ENCODE results near the gene PGF. TPM values are rescaled to one million over a fixed set of nuclear protein-coding genes. Genes with fewer than 3 reads are reported as not detected.

Gene PGF
- total RNA-seq, 4 donors from 2014 or later = 9.7 to 10.5 (median 10.1) TPM; not detected in 1

DNA sequence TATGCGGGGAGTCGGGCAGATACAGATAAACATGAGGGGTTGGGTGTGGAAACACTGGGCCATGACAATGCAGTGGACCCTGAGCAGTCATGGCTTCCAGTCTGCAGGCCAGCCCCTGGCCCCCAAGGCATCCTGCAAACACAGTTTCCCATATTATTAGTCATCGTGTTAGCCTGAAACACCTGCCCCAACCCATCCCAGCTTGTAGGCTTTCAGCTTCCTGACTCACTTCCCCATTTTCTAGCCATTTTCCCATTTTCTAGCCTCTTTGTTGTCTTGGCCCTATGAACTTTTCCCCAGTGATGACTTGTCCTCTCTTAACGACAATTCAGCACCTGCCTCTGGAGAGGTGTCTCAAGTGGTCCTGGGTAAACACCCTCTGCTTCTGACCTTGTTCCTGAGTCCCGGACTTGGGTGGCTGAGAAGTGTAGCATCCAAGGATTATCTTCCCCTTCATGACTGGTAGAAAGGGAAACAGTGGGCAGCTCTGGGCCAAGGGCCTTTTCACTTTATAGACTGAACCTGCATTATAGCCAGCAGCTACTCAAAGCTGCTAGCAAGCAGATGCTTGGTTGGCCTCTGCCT lies 4.3 kb upstream of the PGF start:
- 59 to 87% methylated on average over 2 to 5 of the region's 5 CpGs for WGBS, 2 donors (ENCODE audit: low coverage in 1 of 2)
- Histone ChIP-seq H3K4me1 (peaks cover 6 to 10% (median 9%) of the 10 kb centered on the region in 4 donors), H3K9me3 (no peaks in the 10 kb centered on the region), H3K36me3 (no peaks in the 10 kb centered on the region), H3K27me3 (no peaks in the 10 kb centered on the region), H3K4me3 (no peak overlapping the region), H3K27ac (no peak overlapping the region)
- intact Hi-C loops (cut with DNase I; ENCODE audit: low total_unique reads) (no loop called here), in situ Hi-C loops (cut with MboI; ENCODE audit: low pct_ligation_motif_present in 1 of 4, low pct_unique_long_range_greater_than_20kb in 1 of 4, low sequenced_read_pairs in 3 of 4) (loop anchor here in 1 of 4 donors (10.0 kb wide), 1 partner anchor 125 kb away; no protein-coding TSS in a partner anchor)
- TF ChIP-seq POLR2AphosphoS5 (IDR thresholded peaks at IDR 0.05) (no peak), EP300 (IDR thresholded peaks at IDR 0.05; ENCODE audit: low read depth) (no peak), POLR2A (IDR thresholded peaks at IDR 0.05) (no peak)
- TF ChIP-seq, protein P1, sequence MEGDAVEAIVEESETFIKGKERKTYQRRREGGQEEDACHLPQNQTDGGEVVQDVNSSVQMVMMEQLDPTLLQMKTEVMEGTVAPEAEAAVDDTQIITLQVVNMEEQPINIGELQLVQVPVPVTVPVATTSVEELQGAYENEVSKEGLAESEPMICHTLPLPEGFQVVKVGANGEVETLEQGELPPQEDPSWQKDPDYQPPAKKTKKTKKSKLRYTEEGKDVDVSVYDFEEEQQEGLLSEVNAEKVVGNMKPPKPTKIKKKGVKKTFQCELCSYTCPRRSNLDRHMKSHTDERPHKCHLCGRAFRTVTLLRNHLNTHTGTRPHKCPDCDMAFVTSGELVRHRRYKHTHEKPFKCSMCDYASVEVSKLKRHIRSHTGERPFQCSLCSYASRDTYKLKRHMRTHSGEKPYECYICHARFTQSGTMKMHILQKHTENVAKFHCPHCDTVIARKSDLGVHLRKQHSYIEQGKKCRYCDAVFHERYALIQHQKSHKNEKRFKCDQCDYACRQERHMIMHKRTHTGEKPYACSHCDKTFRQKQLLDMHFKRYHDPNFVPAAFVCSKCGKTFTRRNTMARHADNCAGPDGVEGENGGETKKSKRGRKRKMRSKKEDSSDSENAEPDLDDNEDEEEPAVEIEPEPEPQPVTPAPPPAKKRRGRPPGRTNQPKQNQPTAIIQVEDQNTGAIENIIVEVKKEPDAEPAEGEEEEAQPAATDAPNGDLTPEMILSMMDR (IDR thresholded peaks at IDR 0.05) = no peak
- no peak for DNase-seq

DNA sequence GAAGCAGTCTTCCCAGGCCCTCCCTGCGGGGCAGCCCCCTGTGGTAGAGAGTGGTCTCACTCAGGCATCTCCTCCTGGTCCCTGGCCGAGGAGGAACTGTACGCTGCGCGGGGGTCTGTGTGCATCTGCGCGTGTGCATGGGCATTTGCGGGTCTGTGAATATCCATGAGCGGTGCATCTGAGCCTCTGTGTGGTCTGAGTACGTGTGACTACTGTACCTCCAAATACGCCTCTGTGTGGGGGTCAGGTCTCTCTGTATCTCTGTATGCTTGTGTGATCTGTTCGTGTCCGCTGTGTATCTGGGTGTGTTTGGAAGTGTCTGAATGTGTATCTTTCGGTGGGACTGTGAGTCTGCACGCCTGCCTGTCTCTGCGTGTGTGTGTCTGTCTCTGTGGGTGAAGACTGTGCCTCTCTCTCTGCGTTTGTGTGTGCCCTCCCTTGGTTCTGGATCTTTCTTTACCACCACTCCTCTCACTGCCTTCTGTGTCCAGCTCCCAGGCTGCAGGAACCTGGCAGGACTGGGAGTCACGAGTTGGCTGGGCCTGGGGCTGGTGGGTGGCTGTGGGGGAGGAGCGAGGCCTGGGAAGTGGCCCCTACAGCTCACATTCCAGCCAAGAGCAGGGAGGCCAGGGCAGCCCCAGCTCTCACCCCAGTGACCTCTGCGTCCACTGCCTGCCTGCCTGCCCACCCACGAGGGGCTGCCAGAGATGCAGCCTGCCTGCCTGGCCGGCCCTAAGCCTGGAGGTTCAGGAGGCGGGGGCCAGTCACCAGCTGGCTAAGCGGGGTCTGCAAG lies 1.1 kb upstream of the PGF start:
- intact Hi-C loops (cut with DNase I; ENCODE audit: low total_unique reads) = no loop called here
- no peak for DNase-seq
- 91% methylated on average over 23 of the region's 24 CpGs; no CpG with 5 or more reads in 1 of the 2 donors for WGBS, 2 donors (ENCODE audit: low coverage in 1 of 2)
- Histone ChIP-seq H3K9me3 (no peaks in the 10 kb centered on the region), H3K27me3 (no peaks in the 10 kb centered on the region), H3K4me1 (peaks cover 17 to 22% (median 19%) of the 10 kb centered on the region in 4 donors), H3K36me3 (no peaks in the 10 kb centered on the region), H3K4me3 (no peak overlapping the region), H3K27ac (no peak overlapping the region)
- TF ChIP-seq, protein P1 (IDR thresholded peaks at IDR 0.05) = no peak
- TF ChIP-seq POLR2AphosphoS5 (IDR thresholded peaks at IDR 0.05) = no peak
- no peak for TF ChIP-seq POLR2A (IDR thresholded peaks at IDR 0.05)
- in situ Hi-C loops (cut with MboI; ENCODE audit: low pct_ligation_motif_present in 1 of 4, low pct_unique_long_range_greater_than_20kb in 1 of 4, low sequenced_read_pairs in 3 of 4) = loop anchor here in 1 of 4 donors (10.0 kb wide), 1 partner anchor 128 kb away; no protein-coding TSS in a partner anchor

DNA sequence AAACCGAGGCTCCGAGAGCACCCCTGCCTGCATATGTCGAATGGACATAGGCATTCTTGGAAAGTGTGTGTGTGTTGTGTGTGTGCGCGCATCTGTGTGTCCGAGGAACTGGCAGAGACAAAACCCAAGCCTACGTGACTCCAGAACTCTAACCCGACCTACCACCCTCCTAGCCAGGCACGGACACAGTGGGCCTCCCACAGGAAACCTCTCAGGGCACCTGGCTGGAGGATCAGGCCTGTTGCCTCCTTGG lies 556 bp upstream of the PGF start:
- no peak for TF ChIP-seq POLR2A (IDR thresholded peaks at IDR 0.05)
- TF ChIP-seq POLR2AphosphoS5 (IDR thresholded peaks at IDR 0.05) = no peak
- TF ChIP-seq, protein P1 (IDR thresholded peaks at IDR 0.05) = no peak
- TF ChIP-seq EP300 (IDR thresholded peaks at IDR 0.05; ENCODE audit: low read depth) = no peak
- Histone ChIP-seq H3K36me3 (no peaks in the 10 kb centered on the region), H3K4me3 (peak overlapping the region in 3 of 4 donors; percentile 40 to 57 (median 46)), H3K4me1 (peaks cover 22 to 27% (median 24%) of the 10 kb centered on the region in 4 donors), H3K9me3 (no peaks in the 10 kb centered on the region), H3K27me3 (no peaks in the 10 kb centered on the region), H3K27ac (no peak overlapping the region)
- WGBS, 2 donors (ENCODE audit: low coverage in 1 of 2) = 78% methylated on average over 9 of the region's 9 CpGs; no CpG with 5 or more reads in 1 of the 2 donors
- intact Hi-C loops (cut with DNase I; ENCODE audit: low total_unique reads) (no loop called here), in situ Hi-C loops (cut with MboI; ENCODE audit: low pct_ligation_motif_present in 1 of 4, low pct_unique_long_range_greater_than_20kb in 1 of 4, low sequenced_read_pairs in 3 of 4) (loop anchor here in 1 of 4 donors (10.0 kb wide), 1 partner anchor 129 kb away; no protein-coding TSS in a partner anchor)
- DNase-seq = no peak

DNA sequence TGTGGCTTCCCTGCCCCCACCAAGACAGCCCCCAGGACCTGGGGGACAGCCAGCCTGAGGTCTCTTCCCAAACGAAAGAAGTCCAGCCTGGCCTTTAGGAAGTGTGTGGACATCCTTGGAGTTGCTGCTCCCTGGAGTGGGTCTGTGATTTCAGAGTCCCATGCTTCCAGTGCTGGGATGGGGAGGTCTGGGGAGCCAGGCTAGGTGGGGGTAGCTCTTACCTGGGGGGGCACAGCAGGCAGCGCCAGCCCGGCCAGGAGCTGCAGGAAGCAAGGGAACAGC lies 509 bp downstream of the PGF start:
- Histone ChIP-seq H3K4me3 (peak overlapping the region; percentile 40 to 57 (median 44)), H3K9me3 (no peaks in the 10 kb centered on the region), H3K27me3 (no peaks in the 10 kb centered on the region), H3K4me1 (peaks cover 23 to 32% (median 29%) of the 10 kb centered on the region in 4 donors), H3K27ac (peak overlapping the region in 3 of 4 donors; percentile 25 to 44 (median 36)), H3K36me3 (no peaks in the 10 kb centered on the region)
- intact Hi-C loops (cut with DNase I; ENCODE audit: low total_unique reads) (no loop called here), in situ Hi-C loops (cut with MboI; ENCODE audit: low pct_ligation_motif_present in 1 of 4, low pct_unique_long_range_greater_than_20kb in 1 of 4, low sequenced_read_pairs in 3 of 4) (loop anchor here in 1 of 4 donors (10.0 kb wide), 1 partner anchor 130 kb away; no protein-coding TSS in a partner anchor)
- 0% methylated on average over 3 of the region's 3 CpGs; no CpG with 5 or more reads in 1 of the 2 donors for WGBS, 2 donors (ENCODE audit: low coverage in 1 of 2)
- no peak for DNase-seq
- no peak for TF ChIP-seq EP300 (IDR thresholded peaks at IDR 0.05; ENCODE audit: low read depth)
- TF ChIP-seq, protein P1 (IDR thresholded peaks at IDR 0.05) = no peak
- no peak for TF ChIP-seq POLR2AphosphoS5 (IDR thresholded peaks at IDR 0.05)
- TF ChIP-seq POLR2A (IDR thresholded peaks at IDR 0.05) = no peak

Measured in transverse colon (tissue), 4 donors.